ENCODE measurements around the gene KLHL25.
"Not testable (repeated sequence)": the region's sequence is repeated elsewhere in the genome, so short reads cannot be mapped to it uniquely, and the experiment has no call there.

Gene KLHL25

DNA sequence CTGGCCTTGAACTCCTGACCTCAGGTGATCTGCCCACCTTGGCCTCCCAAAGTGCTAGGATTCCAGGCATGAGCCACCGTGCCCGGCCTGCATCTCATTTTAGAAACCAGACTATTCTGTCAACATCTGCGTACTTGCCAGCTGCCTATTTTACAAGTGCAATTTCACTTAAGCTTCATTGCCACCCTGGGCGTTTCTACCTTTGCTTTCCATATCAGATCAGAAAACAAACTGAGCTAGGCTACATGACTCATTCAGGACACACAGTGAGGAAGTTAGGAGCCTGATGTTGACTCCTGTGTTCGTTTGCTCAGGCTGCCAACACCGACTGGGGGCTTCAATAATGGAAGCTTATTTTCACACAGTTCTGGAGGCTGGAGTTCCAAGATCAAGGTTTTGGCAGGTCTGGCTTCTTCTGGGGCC is 42.3 kb upstream of the KLHL25 start:
- no peak for TF ChIP-seq CTCF (IDR thresholded peaks at IDR 0.05; ENCODE audit: control insufficient read depth, insufficient read depth, low read depth, low read length, missing control alignments)
- DNase-seq (ENCODE audit: low read depth): no peak

DNA sequence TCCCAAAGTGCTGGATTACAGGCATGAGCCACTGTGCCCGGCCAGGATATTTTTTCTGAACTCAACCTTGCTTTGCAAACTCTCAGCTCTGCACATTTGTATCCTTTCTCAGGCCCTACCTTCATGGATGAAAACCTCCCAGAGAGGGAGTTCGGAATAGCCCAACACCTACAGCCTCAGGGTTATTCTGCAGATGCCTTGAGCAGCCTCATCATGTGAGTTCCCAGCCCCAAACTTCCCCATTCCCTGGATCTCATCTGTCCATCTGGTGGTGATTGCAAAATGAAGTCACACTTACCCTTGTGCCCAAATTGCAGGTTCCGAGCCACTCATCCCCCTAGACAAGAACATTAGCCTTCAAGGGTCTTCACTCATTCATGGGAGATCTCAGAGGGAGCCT is 39.9 kb upstream of the KLHL25 start:
- no peak for TF ChIP-seq CTCF (IDR thresholded peaks at IDR 0.05; ENCODE audit: control insufficient read depth, insufficient read depth, low read depth, low read length, missing control alignments)
- no peak overlapping the region for H3K4me3 ChIP-seq (ENCODE audit: control insufficient read depth, low read depth, low read length)
- no peak for DNase-seq (ENCODE audit: low read depth)

More for the DNA sequence above, 42.3 kb upstream of the KLHL25 start:
- H3K4me3 ChIP-seq (ENCODE audit: control insufficient read depth, low read depth, low read length): no peak overlapping the region

DNA sequence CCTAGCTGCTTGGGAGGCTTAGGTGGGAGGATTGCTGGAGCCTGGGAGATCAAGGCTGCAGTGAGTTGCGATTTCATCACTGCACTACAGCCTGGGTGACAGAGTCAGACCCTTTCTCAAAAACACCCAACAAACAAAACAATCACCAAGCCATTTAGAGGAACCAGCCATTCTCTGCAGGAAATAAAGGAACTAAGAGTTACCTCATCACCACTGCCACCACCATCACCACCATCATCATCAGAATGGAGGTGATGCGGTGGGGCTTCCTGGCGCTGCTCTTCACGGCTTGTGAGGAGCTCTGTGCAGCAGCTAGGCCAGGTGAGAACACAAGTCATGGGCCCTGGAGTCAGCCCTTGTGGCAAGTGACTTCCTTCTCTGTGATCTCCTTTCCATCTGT is 37.7 kb upstream of the KLHL25 start:
- no peak overlapping the region for H3K4me3 ChIP-seq (ENCODE audit: control insufficient read depth, low read depth, low read length)
- no peak for TF ChIP-seq CTCF (IDR thresholded peaks at IDR 0.05; ENCODE audit: control insufficient read depth, insufficient read depth, low read depth, low read length, missing control alignments)
- DNase-seq (ENCODE audit: low read depth): no peak

DNA sequence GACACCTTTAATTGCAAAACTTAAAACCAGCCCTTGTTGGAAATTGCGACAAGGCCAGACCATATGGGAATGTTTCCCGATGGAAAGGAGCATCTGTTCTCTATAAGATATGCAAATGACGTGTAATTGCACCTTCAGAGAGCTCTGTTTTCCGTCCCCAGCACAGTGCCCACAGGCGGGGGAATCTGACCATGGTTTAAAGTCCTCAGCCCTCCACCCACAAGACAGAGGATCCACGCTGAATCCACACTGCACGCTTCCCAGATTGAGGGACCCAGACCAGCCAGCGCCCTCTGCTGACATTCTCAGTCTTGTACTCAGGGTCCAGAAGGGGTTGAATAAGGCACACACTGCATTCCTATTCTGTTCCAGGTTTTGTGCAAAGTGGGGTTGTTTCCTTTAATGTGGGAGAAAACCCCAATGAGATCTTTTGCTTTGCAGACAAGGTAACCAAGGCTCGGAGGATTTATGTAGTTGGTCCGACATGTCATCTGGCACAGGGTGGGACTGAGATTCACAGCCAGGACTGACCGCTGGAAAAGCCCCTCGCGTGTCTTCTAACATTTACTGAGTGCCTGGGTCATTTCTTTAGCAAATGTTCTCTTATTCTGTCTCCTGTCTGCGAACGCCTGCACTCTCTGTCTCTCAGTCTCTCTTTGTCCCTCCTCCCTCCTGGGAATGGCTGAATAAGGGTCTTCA is 36.8 kb upstream of the KLHL25 start:
- TF ChIP-seq CTCF (IDR thresholded peaks at IDR 0.05; ENCODE audit: control insufficient read depth, insufficient read depth, low read depth, low read length, missing control alignments): peak; percentile 87
- H3K4me3 ChIP-seq (ENCODE audit: control insufficient read depth, low read depth, low read length): no peak overlapping the region
- DNase-seq (ENCODE audit: low read depth): no peak

GRCh38 chr15:85829754-85830153 is 35.0 kb upstream of the KLHL25 start:
- DNase-seq (ENCODE audit: low read depth): not testable (repeated sequence)

GRCh38 chr15:85828874-85829273 is 34.1 kb upstream of the KLHL25 start:
- H3K4me3 ChIP-seq (ENCODE audit: control insufficient read depth, low read depth, low read length): no peak overlapping the region
- TF ChIP-seq CTCF (IDR thresholded peaks at IDR 0.05; ENCODE audit: control insufficient read depth, insufficient read depth, low read depth, low read length, missing control alignments): no peak

More at GRCh38 chr15:85829754-85830153, 35.0 kb upstream of the KLHL25 start:
- not testable (repeated sequence) for H3K4me3 ChIP-seq (ENCODE audit: control insufficient read depth, low read depth, low read length)

GRCh38 chr15:85828126-85828525 is 33.4 kb upstream of the KLHL25 start:
- H3K4me3 ChIP-seq (ENCODE audit: control insufficient read depth, low read depth, low read length): no peak overlapping the region
- no peak for DNase-seq (ENCODE audit: low read depth)
- no peak for TF ChIP-seq CTCF (IDR thresholded peaks at IDR 0.05; ENCODE audit: control insufficient read depth, insufficient read depth, low read depth, low read length, missing control alignments)

More at GRCh38 chr15:85828874-85829273, 34.1 kb upstream of the KLHL25 start:
- DNase-seq (ENCODE audit: low read depth): no peak

All from AG09309 (cell line).